IPS-20b (cell line): ENCODE measurements around the gene C19orf53.
"Not testable (repeated sequence)": the region's sequence is repeated elsewhere in the genome, so short reads cannot be mapped to it uniquely, and the experiment has no call there.

Source experiments
- H3K27ac ChIP-seq: one replicate; pipeline ENCODE4 v1.5.1; 2013; ENCODE audit warnings: low read length
- H3K27me3 ChIP-seq: 2 replicates; pipeline ENCODE4 v1.6.1; 2013; ENCODE audit warnings: mild to moderate bottlenecking, low read length, inconsistent platforms; ENCODE audit not compliant: insufficient read depth
- H3K36me3 ChIP-seq: 2 replicates; pipeline ENCODE4 v1.6.1; 2013; ENCODE audit warnings: low read depth, mild to moderate bottlenecking, inconsistent platforms, low read length, moderate library complexity; ENCODE audit not compliant: insufficient read depth
- H3K4me1 ChIP-seq: 2 replicates; pipeline ENCODE4 v1.6.1; 2013; ENCODE audit warnings: mild to moderate bottlenecking, control low read depth, inconsistent platforms, low read length, moderate library complexity; ENCODE audit not compliant: insufficient read depth
- H3K4me3 ChIP-seq: 2 replicates; pipeline ENCODE4 v1.5.1; 2013; ENCODE audit warnings: mild to moderate bottlenecking, low read length, inconsistent platforms
- H3K9ac ChIP-seq: 2 replicates; pipeline ENCODE4 v1.6.1; 2013; ENCODE audit warnings: low read depth, mild to moderate bottlenecking, inconsistent platforms, low read length, moderate library complexity
- H3K9me3 ChIP-seq: 2 replicates; pipeline ENCODE4 v1.6.1; 2013; ENCODE audit warnings: mild to moderate bottlenecking, low read depth, low read length, inconsistent platforms; ENCODE audit not compliant: insufficient read depth

The C19orf53 gene

DNA sequence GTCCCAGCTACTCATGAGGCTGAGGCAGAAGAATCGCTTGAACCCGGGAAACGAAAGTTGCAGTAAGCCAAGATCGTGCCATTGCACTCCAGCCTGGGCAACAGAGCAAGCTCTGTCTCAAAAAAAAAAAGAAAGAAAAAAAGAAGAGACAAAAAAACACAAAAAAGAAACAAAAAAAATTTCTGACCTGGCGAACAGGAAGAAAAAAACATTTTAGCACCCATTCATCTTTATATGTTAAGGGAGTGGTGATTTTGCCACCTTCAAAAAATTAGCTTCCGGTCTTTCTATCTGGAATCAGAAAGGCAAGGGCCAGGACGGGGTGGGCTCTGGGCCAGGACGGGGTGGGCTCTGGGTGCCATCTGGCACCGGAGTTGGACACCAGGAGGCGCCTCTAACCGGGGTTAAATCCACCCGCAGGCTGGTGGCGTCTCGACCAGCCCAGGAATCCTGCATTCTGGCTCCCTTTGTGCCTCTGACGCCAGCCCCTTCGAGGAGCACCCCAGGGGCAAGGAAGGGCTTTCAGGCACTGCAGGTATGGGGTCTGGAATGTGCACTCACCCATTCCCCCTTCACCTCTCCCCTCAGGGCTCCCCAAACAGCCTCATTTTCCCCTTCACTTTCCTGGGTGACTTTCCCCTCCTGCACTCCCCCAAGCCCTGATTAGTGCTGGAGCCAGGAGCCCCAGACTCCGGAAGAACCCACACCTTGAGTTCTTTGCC, 10.6 kb downstream of the C19orf53 start:
- 0 out of 2 replicates have a peak, but pooled peaks cover 3% of the 10 kb centered on the region for H3K4me1 ChIP-seq
- no peaks in the 10 kb centered on the region for H3K36me3 ChIP-seq
- H3K4me3 ChIP-seq, result no peak overlapping the region
- H3K9me3 ChIP-seq, result no peaks in the 10 kb centered on the region
- H3K27ac ChIP-seq, result no peak overlapping the region
- no peak overlapping the region for H3K9ac ChIP-seq
- H3K27me3 ChIP-seq, result no peaks in the 10 kb centered on the region

DNA sequence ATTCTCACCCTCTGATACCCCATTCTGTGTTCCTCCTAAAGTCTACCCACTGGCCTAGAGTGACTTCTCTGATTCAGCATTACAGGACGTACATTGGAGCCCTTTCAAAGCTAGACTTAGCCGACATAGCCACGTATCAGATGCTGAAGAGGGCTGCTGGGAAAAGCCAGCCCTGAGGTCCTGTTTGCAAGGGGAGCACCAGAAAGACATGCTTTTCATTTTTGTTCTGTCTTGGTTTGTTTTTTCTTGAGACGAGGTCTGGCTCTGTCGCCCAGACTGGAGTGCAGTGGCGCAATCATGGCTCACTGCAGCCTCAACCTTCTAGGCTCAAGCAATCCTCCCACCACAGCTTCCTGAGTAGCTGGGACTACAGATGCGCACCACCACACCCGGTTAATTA, 14.7 kb downstream of the C19orf53 start:
- Histone ChIP-seq H3K27ac (no peak overlapping the region), H3K27me3 (no peaks in the 10 kb centered on the region), H3K4me3 (no peak overlapping the region), H3K4me1 (0 out of 2 replicates have a peak, but pooled peaks cover 3% of the 10 kb centered on the region), H3K36me3 (no peaks in the 10 kb centered on the region), H3K9me3 (no peaks in the 10 kb centered on the region), H3K9ac (no peak overlapping the region)

DNA sequence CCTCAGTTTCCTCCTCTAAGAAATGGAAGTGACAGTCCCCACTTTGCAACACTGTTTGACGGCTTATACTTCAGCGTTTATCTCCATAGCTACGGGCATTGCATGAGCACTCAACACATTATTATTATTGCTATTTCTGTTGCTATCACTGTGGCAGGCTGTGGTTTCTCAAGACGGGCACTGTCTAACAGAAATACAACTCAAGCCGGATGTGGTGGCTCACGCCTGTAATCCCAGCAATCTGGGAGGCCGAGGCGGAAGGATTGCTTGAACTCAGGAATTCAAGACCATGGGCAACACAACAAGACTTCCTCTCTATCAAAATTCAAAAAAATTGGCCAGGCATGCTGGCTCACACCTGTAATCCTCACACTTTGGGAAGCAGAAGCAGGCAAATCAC, 16.1 kb downstream of the C19orf53 start:
- H3K27me3 ChIP-seq, result no peaks in the 10 kb centered on the region
- no peak overlapping the region for H3K27ac ChIP-seq
- no peaks in the 10 kb centered on the region for H3K36me3 ChIP-seq
- H3K9me3 ChIP-seq, result no peaks in the 10 kb centered on the region
- no peak overlapping the region for H3K4me3 ChIP-seq
- H3K4me1 ChIP-seq, result 0 out of 2 replicates have a peak, but pooled peaks cover under 1% of the 10 kb centered on the region
- H3K9ac ChIP-seq, result no peak overlapping the region

DNA sequence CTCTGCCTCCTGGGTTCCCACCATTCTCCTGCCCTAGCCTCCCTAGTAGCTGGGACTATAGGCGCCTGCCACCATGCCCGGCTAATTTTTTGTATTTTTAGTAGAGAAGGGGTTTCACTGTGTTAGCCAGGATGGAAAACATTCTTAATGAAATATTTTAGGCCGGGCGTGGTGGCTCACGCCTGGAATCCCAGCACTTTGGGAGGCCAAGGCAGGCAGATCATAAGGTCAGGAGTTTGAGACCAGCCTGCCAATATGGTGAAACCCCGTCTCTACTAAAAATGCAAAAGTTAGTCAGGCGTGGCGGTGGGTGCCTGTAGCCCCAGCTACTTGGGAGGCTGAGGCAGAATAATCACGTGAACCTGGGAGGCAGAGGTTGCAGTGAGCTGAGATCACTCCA, 19.1 kb downstream of the C19orf53 start:
- not testable (repeated sequence) for H3K9ac ChIP-seq, H3K27ac ChIP-seq, H3K27me3 ChIP-seq, H3K36me3 ChIP-seq, H3K9me3 ChIP-seq, H3K4me1 ChIP-seq, H3K4me3 ChIP-seq

DNA sequence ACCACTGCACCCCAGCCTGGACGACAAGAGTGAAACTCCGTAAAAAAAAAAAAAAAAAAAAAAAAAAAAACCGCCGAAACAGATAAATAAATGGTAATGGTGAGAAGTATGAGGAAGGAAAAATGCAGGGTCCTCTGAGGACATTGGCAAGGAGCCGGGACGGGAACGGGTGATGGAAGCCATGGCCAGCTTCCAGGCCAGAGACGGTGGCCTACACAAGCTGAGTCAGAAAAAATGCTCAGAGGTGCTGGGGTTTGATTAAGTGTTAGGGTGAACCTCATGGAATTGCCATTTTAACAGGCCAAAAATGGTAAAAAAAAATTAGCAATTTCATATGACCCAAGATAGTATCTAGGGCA, 20.1 kb downstream of the C19orf53 start:
- H3K27me3 ChIP-seq, result no peaks in the 10 kb centered on the region
- H3K9me3 ChIP-seq, result no peaks in the 10 kb centered on the region
- no peak overlapping the region for H3K27ac ChIP-seq
- H3K9ac ChIP-seq, result peak overlapping the region; percentile 30; the same call in 1 of the 2 replicates
- H3K36me3 ChIP-seq, result no peaks in the 10 kb centered on the region
- H3K4me3 ChIP-seq, result peak overlapping the region; percentile 55
- H3K4me1 ChIP-seq, result peaks cover 2% of the 10 kb centered on the region; the same call in 1 of the 2 replicates

DNA sequence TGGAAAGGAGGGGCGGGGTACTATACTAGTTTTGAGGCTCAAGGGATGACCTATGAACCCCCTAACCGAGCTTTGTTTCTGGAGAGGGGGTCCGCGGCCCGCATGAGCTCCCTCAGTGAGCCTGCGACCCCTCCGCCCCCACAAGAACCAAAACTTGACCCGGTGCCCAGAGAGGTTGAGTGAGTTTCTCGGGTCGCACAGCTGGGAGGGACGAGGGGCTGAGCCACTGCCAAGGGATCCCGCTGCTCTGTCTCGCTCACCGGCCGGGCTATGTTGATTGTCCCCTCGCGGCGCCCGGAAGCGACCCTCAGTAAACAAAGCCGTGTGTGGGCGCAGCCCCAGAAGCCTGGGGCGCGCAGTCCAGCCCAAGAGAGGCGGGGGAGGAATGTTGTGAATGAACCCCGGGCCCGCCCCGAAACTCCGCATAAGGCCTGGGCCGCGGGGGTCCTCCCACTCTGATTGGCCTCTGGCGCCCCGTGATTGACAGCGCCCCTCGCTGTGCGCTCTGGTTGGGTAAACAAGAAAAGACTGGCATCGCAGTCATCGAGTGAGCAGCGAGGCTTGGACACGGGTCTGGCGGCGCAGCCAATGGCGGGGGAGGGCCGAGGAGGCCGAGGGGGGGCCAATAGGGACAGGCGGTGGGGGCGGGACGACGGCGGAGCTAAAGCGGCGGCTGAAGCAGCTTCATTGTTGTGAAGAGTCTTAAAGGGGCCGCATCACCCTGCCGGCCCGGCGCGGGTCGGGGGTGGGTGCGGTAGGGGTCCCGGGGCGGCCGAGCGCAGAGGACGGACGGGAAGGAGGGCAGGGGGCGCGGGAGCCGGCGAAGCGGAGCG, 20.7 kb downstream of the C19orf53 start, which contains the start of gene ZSWIM4:
Gene ZSWIM4 (plus strand): TSS at position 687 of the 833 bp plus-strand sequence. CDS start 206 bp downstream, outside the sequence.
- Histone ChIP-seq H3K9ac (peak within 1 kb of the TSS; percentile 88; the same call in 1 of the 2 replicates), H3K4me3 (peak within 1 kb of the TSS; percentile 93), H3K4me1 (peaks cover 2% of the 10 kb centered on the region; the same call in 1 of the 2 replicates), H3K27me3 (no peaks in the 10 kb centered on the region), H3K27ac (peak within 1 kb of the TSS; percentile 70), H3K9me3 (no peaks in the 10 kb centered on the region), H3K36me3 (no peaks in the 10 kb centered on the region)

DNA sequence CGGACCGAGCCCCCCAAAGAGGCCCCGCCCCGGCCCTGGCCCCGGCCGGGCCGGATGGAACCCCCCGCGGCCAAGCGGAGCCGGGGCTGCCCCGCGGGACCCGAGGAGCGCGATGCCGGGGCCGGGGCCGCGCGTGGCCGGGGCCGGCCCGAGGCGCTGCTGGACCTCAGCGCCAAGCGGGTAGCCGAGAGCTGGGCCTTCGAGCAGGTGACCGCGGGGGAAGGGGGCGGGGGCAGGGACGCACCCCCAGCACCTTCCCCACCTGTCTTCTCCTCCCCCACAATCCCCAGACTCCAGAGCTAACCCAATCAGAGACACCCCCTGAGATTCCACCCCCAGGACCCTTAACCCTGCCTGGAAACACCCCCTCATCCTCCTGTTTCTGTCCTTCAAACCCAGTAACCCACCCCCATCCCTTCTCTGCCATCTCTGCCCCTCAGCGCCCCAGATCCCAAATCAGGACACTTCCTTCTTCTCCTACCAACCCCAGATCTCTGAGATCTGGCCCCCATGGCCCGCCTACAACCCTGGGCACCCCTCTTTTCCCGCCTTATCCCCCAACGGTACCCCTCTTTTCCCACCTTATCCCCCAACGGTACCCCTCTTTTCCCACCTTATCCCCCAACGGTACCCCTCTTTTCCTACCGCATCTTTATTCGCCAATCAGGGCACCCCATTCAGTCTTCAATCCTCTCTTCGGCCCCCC, 21.5 kb downstream of the C19orf53 start:
- Histone ChIP-seq H3K4me3 (peak overlapping the region; percentile 93), H3K9me3 (no peaks in the 10 kb centered on the region), H3K4me1 (peaks cover 2% of the 10 kb centered on the region; the same call in 1 of the 2 replicates), H3K36me3 (no peaks in the 10 kb centered on the region; the same call in 1 of the 2 replicates), H3K27ac (peak overlapping the region; percentile 70), H3K9ac (peak overlapping the region; percentile 88; the same call in 1 of the 2 replicates), H3K27me3 (no peaks in the 10 kb centered on the region)

DNA sequence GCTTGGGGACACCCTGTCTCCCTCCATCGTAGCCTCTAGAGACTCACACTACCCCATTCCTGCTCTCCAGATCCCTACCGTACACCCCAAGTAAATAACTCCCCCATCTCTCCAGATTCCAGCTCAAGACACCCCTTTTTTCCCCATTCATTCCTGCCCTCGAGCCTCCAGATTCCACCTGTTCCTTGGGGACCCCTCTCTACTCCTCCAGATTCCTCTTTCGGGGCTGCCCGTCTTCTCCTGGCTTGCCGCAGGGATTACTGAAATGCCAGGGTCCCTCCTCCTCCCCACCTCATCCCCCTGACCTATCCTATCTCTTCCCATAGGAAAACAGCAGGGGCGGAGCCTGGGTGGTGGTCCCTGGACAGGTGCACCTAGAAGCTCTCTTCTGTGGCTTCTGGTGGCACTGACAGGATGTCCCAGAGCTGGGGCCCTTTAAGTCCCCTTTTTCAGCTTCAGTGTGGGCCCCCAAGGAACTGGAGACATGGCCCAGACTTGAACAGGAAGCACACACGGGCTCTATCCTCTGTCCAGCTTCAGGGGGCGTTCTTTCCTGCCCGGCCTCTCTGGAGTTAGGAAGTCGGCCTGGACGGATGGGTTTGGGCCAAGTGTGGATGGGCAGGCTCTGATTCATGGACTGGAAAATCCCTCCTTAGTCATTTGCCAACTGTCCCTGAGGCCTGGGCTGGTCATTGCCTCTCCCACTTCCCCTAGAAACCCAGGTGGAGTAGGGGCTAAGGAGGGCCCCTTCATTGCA, 22.2 kb downstream of the C19orf53 start:
- Histone ChIP-seq H3K9ac (peak overlapping the region; percentile 88; the same call in 1 of the 2 replicates), H3K4me1 (peaks cover 2% of the 10 kb centered on the region; the same call in 1 of the 2 replicates), H3K27ac (peak overlapping the region; percentile 70), H3K27me3 (no peaks in the 10 kb centered on the region), H3K4me3 (peak overlapping the region; percentile 93), H3K36me3 (peaks cover 7% of the 10 kb centered on the region; the same call in 1 of the 2 replicates), H3K9me3 (no peaks in the 10 kb centered on the region)

DNA sequence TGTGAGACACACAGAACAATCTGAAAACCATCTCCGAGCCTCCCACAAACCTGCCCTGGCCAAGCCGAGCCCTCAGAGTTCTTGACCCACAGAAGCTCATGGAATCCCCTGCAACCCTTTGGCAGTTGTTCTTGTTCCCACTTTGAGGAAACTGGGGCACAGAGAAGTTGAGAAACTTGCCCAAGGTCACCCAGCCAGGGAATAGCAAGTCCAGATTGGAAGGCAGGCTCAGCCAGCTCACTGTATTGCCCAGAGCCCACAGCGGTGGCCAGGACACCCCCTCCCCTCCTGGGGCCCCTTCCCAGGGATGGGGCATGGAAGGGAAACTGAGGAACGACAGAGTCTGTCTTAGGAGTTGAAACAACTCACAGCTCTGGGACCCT, 22.8 kb downstream of the C19orf53 start:
- Histone ChIP-seq H3K27ac (no peak overlapping the region), H3K36me3 (peaks cover 9% of the 10 kb centered on the region; the same call in 1 of the 2 replicates), H3K9me3 (no peaks in the 10 kb centered on the region), H3K9ac (no peak overlapping the region), H3K4me3 (peak overlapping the region; percentile 93; the same call in 1 of the 2 replicates), H3K4me1 (peaks cover 2% of the 10 kb centered on the region; the same call in 1 of the 2 replicates), H3K27me3 (no peaks in the 10 kb centered on the region)

DNA sequence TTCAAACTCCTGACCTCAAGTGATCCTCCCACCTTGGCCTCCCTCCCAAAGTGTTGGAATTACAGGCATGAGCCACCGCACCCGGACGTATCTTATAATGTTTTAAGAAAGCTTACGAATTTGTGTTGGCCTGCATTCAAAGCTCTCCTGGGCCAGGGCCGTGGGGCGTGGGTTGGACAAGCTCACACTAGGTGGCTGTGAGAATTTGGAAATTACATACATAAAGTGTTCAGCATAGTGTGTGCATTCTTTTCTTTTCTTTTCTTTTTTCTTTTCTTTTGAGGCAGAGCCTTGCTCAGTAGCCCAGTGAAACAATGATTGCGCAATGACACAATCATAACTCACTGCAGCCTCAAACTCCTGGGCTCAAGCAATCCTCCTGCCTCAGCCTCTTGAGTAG, 23.6 kb downstream of the C19orf53 start:
- Histone ChIP-seq H3K27me3 (no peaks in the 10 kb centered on the region), H3K9ac (no peak overlapping the region), H3K4me1 (peaks cover 2% of the 10 kb centered on the region; the same call in 1 of the 2 replicates), H3K27ac (no peak overlapping the region), H3K4me3 (no peak overlapping the region), H3K36me3 (peaks cover 9% of the 10 kb centered on the region; the same call in 1 of the 2 replicates), H3K9me3 (no peaks in the 10 kb centered on the region)
